GM18909 (cell line): Measurements from ENCODE around the gene UHMK1.
"Not testable (repeated sequence)": the region's sequence is repeated elsewhere in the genome, so short reads cannot be mapped to it uniquely, and the experiment has no call there.

Experiments used
- ATAC-seq: cut with Tn5 transposase; IDR thresholded peaks from one replicate; pipeline ENCODE4 v1.9.1; 2021; ENCODE audit warnings: mild to moderate bottlenecking; ENCODE audit not compliant: unreplicated experiment, poor library complexity

The UHMK1 gene

DNA sequence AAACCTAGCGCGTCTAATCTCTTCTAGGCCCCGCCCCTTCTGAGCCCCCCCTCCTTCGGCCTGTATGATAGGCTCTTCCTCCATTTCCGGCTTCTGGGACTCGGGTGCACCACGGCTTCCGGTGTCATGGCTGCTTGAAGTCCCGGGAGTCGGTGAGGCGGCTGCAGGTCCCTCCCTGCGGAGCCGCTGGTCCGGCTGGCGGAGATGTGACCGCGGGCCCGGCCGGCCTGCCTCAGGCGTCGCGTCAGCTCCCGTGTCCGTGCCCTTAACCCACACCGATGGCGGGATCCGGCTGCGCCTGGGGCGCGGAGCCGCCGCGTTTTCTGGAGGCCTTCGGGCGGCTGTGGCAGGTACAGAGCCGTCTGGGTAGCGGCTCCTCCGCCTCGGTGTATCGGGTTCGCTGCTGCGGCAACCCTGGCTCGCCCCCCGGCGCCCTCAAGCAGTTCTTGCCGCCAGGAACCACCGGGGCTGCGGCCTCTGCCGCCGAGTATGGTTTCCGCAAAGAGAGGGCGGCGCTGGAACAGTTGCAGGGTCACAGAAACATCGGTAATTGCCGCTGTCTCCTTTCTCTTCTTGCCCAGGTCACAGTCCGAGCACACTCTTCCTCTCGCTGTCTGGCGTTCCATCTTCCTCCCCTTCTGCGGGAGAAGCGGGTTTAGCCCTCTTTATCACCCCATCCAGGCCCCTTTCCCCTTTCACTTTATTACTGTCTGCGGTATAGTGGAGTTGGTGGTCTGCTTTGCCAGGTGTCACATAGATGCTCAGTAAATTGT lies at the start of gene UHMK1:
Gene UHMK1 (plus strand): TSS at position 96 of the 773 bp plus-strand sequence. CDS start 183 bp downstream, at position 279.
- peak; percentile 97 for ATAC-seq

GRCh38 chr1:162454361-162454760 lies 43.3 kb upstream of the UHMK1 start:
- not testable (repeated sequence) for ATAC-seq

- no peak for ATAC-seq
These were observed 41.3 kb upstream of the UHMK1 start for GRCh38 chr1:162456323-162456722.

GRCh38 chr1:162458236-162458635 lies 39.4 kb upstream of the UHMK1 start:
- ATAC-seq: no peak

GRCh38 chr1:162462425-162462824 lies 35.2 kb upstream of the UHMK1 start:
- ATAC-seq: not testable (repeated sequence)

- ATAC-seq: no peak
These were observed 34.6 kb upstream of the UHMK1 start for GRCh38 chr1:162463021-162463420.

DNA sequence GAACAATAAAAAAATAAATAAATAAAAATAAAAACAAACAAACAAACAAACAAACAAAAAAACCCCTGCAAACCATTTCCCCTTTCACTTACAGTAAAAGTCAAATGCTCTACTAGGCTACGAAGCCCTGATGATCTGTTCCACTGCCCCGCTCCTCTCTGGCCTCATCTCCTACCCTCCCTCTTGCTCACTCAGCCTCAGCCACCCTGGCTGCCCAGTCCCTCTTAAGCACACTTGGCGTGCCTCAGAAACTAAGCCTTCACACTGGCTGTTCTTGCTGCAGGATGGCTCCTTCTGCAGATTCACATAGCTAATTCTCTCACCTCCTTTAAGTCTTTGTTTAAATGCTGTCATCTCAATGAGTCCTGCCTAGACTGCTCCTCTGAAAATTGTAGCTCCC lies 30.8 kb upstream of the UHMK1 start:
- ATAC-seq: no peak

GRCh38 chr1:162470216-162470615 lies 27.4 kb upstream of the UHMK1 start:
- ATAC-seq: no peak

GRCh38 chr1:162471290-162471853 lies 26.2 kb upstream of the UHMK1 start:
- ATAC-seq: no peak

DNA sequence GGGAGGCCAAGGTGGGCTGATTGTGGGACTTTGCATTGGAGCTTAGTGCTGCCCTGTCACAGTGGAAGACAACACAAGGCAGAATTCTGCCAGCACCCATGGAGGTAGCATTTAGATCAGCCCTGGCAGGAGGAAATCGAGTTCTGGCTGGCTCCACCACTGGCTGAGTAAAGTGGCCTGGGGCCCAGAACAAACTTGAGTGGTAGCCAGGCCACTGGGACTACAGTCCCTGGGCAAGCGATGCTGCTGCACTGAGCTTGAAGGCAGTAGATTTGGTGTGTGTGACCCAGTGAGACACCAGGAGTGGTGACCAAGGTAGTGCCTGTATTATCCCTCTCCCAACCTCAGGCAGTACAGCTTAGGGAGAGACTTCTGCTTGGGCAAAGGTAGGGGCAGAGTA lies 22.5 kb upstream of the UHMK1 start:
- ATAC-seq: no peak

- ATAC-seq: no peak
These were observed 22.0 kb upstream of the UHMK1 start for GRCh38 chr1:162475539-162476185.

DNA sequence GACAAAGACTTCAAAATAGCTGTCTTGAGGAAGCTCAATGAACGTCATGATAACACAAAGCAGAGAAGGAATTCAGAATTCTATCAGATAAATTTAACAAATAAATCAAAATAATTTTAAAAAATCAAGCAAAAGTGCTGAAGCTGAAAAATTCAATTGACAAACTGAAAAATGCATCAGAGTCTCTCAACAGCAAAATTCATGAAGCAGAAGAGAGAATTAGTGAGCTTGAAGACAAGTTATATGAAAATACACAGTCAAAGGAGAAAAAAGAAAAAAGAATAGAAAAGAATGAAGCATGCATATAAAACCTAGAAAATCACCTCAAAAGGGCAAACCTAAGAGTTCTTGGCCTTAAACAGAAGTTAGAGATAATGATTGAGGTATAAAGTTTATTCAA lies 21.0 kb upstream of the UHMK1 start:
- no peak for ATAC-seq

DNA sequence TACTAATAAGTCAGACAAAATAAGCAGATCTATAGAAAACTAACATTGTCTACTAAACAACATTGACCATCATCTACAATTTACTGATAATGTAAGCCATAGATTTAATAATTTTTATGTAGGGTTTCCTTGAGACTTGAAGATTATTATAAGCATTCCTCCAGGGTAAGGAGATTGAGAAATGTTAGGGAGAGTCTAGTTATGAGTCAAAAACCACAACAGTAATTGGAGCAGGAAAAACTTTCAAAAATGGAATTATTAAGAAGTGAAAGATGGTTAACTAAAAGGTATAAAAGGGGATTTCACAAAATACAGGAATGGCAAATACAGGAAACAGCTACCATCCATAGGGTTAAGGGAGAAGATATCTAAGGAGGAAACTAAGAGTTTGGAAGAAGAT lies 12.4 kb upstream of the UHMK1 start:
- no peak for ATAC-seq

DNA sequence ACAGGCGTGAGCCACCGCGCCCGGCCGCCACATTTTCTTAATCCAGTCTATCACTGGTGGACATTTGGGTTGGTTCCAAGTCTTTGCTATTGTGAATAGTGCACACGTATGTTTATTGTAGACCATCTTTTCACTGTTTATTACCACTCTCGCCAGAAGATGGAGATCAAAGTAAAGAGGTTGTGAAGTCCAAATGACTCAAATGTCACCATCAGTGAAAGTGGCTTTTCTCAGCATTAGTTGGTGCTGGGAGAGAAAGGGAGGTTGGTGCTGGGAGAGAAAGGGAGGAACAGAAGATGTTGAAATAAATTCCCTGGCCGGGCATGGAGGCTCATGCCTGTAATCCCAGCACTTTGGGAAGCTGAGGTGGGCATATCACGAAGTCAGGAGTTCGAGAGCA lies 10.4 kb upstream of the UHMK1 start:
- no peak for ATAC-seq

GRCh38 chr1:162488219-162488618 lies 9.4 kb upstream of the UHMK1 start:
- ATAC-seq: no peak

DNA sequence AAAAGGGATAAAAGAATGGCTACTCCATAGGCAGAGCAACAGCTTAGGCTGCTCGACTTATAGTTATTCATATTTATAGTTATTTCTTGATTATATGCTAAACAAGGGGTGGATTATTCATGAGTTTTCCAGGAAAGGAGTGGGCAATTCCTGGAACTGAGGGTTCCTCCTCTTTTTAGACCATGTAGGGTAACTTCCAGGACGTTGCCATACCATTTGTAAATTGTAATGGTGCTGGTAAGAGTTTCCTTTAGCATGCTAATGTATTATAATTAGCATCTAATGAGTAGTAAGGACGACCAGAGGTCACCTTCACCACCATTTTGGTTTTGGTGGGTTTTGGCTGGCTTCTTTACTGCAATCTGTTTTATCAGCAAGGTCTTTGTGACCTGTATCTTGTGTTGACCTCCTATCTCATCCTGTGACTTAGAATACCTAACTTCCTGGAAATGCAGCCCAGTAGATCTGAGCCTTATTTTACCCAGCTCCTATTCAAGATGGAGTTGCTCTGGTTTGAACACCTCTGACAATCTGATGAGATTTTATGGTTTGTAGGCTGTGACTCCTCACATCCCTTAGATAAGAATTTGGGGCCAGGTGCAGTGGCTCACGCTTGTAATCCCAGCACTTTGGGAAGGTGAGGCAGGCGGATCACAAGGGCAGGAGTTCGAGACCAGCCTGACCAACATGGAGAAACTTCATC lies 1.9 kb upstream of the UHMK1 start:
- ATAC-seq: not testable (repeated sequence)

DNA sequence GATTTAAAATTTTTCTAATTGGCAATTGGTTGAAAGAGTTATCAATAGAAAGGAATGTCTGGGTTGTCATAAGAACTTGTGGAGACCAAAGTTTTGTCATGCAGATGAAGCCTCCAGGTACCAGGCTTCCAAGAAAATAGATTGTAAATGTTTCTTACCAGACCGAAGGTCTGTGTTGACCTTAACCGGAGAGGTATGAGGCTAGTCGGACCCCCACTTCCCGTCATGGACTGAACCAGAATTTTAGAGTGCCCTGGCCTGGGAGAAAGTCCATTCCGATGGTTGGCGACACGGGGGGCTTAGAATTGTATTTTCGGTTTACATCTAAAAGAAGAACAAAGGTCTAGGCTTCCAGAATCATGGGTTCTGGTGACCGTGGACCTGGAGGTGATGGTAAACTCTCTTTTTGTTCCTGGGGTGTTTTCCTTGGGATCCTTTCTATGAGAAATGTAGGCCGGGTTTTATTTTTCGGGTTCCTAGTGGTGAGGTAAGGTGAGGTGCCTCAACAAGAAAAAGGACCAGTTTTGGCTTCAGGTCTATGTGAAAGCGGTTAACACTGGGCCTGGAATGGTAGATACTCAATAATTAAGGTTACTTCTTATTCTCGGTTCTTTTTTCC lies 405 bp upstream of the UHMK1 start:
- no peak for ATAC-seq

- ATAC-seq: peak; percentile 12
These were observed 835 bp downstream of the UHMK1 start for GRCh38 chr1:162498496-162498810.

- ATAC-seq: no peak
These were observed 3.2 kb downstream of the UHMK1 start for GRCh38 chr1:162500805-162501204.

GRCh38 chr1:162502077-162502476 lies 4.5 kb downstream of the UHMK1 start:
- ATAC-seq: no peak

DNA sequence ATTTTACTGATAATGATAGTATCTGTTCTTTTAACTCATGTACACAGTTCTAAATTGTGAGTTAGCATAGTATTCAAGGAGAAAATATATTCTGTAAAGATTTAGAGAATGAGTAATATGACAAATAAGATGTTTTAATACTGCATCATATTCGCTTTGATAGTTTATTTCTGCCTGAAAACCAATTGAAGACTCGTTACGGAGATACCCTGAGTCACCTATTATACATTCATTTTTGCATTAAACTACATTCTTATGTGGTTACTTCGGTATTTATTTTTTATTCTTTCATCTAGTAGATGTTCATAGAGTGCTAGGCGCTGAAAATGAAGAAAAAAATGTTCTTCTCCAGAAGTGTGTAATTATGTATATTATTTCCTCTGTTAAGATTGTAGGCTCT lies 5.3 kb downstream of the UHMK1 start:
- no peak for ATAC-seq
